Endodermal cell (in vitro differentiated cells): ENCODE results near the gene DRAXIN. TPM values are rescaled to one million over a fixed set of nuclear protein-coding genes. Genes with fewer than 3 reads are reported as not detected.

ENCODE experiments used
- DNase-seq: peaks from one replicate; pipeline ENCODE4 v3.0.0-alpha.2; 2017
- H3K27ac ChIP-seq: 2 replicates; pipeline ENCODE4 v1.5.1; 2013; ENCODE audit warnings: mild to moderate bottlenecking, low read depth, low read length, moderate library complexity
- H3K27me3 ChIP-seq: 2 replicates; pipeline ENCODE4 v1.6.1; 2013; ENCODE audit warnings: mild to moderate bottlenecking, low read length, moderate library complexity; ENCODE audit not compliant: insufficient read depth, control insufficient read depth, poor library complexity, severe bottlenecking
- H3K36me3 ChIP-seq: 2 replicates; pipeline ENCODE4 v1.7.0; 2013; ENCODE audit warnings: mild to moderate bottlenecking, low read length, moderate library complexity; ENCODE audit not compliant: control insufficient read depth, insufficient read depth
- H3K4me1 ChIP-seq: one replicate; pipeline ENCODE4 v1.7.0; 2013; ENCODE audit warnings: low read length; ENCODE audit not compliant: control insufficient read depth, insufficient read depth
- H3K4me3 ChIP-seq: 2 replicates; pipeline ENCODE4 v1.5.1; 2013; ENCODE audit warnings: mild to moderate bottlenecking, low read length, moderate library complexity
- H3K9ac ChIP-seq: 2 replicates; pipeline ENCODE4 v1.6.1; 2013; ENCODE audit warnings: mild to moderate bottlenecking, low read length, moderate library complexity; ENCODE audit not compliant: poor library complexity, severe bottlenecking; ENCODE audit errors: extremely low read depth
- H3K9me3 ChIP-seq: 2 replicates; pipeline ENCODE4 v1.6.1; 2013; ENCODE audit warnings: mild to moderate bottlenecking, low read length, moderate library complexity; ENCODE audit not compliant: control insufficient read depth
- H3K27ac Mint-ChIP-seq: 2 replicates; pipeline ENCODE4 v1.8.0; 2020; ENCODE audit warnings: mixed read lengths
- H3K27me3 Mint-ChIP-seq: 2 replicates; pipeline ENCODE4 v1.8.0; 2021; ENCODE audit warnings: mild to moderate bottlenecking, mixed read lengths; ENCODE audit not compliant: insufficient read depth
- H3K36me3 Mint-ChIP-seq: 2 replicates; pipeline ENCODE4 v1.8.0; 2020; ENCODE audit warnings: low read depth, mixed read lengths
- H3K4me1 Mint-ChIP-seq: 2 replicates; pipeline ENCODE4 v1.8.0; 2020; ENCODE audit warnings: mixed read lengths
- H3K4me3 Mint-ChIP-seq: 2 replicates; pipeline ENCODE4 v1.8.0; 2020; ENCODE audit warnings: mild to moderate bottlenecking, moderate library complexity, mixed read lengths
- H3K9me3 Mint-ChIP-seq: 2 replicates; pipeline ENCODE4 v1.8.0; 2020; ENCODE audit warnings: mild to moderate bottlenecking, mixed read lengths
- CTCF ChIP-seq: fragments of 200-600 bp; sonication (generic); conservative IDR thresholded peaks from 2 replicates; pipeline ENCODE4 v1.5.0; 2021; ENCODE audit warnings: antibody characterized with exemption, mild to moderate bottlenecking
- WGBS, 2 experiments: methylation state at CpG; one replicate each; pipeline versions ENCODE4 v1.1.5 to v1.1.7; 2013; ENCODE audit warnings: missing lambda C conversion rate in 2 of 2, mixed read lengths in 1 of 2; ENCODE audit not compliant: insufficient coverage in 1 of 2, insufficient read length in 1 of 2; 5-methylcytosine and 5-hydroxymethylcytosine counted together
- total RNA-seq, 2 donors: library from RNA; stranded (reverse); fragmentation: NEBNext Ultra II Directional in 1 of 2; extraction: Animal tissue kit (Norgen Biotek cat#: 25700) in 1 of 2; gene quantifications; 2 replicates in 1 of 2; 3 replicates in 1 of 2; pipeline ENCODE4 v1.2.1, GENCODE V29; 2021

The DRAXIN gene
- total RNA-seq, 2 donors from 2014 or later: 5.4 to 6.0 TPM

- 72 to 80% methylated on average over 10 to 16 of the region's 16 CpGs for WGBS, 2 experiments
- H3K4me3 Mint-ChIP-seq: no peak overlapping the region
- H3K27me3 ChIP-seq: no peaks in the 10 kb centered on the region
These were observed 76.6 kb downstream of the DRAXIN start for GRCh38 chr1:11767922-11768704.

DNA sequence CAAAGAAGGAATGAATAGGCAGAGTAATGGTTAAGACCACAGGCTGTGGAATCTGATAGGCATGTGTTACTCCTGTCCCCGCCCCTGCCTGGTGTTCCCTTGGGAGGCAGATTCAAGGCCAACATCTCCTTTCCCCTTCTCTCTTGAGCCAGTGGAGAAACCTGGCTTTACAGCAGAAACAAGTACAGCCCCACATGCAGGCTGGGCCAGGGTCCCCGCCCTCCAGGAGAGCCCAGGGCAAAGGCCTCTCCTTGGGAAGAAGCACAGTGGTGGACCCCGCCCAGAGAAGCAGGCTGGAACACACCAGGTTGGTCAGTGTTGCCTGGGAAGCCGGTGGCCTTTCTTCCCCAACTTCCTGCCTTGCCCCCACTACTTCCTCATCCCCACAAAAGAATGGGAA lies 77.3 kb downstream of the DRAXIN start:
- Histone ChIP-seq H3K9me3 (no peaks in the 10 kb centered on the region), H3K27ac (no peak overlapping the region), H3K36me3 (no peaks in the 10 kb centered on the region), H3K9ac (no peak overlapping the region), H3K4me3 (no peak overlapping the region), H3K4me1 (no peaks in the 10 kb centered on the region), H3K27me3 (no peaks in the 10 kb centered on the region)
- no peaks in the 10 kb centered on the region for H3K4me1 Mint-ChIP-seq
- no peaks in the 10 kb centered on the region for H3K36me3 Mint-ChIP-seq
- no peaks in the 10 kb centered on the region for H3K9me3 Mint-ChIP-seq
- no peak overlapping the region for H3K27ac Mint-ChIP-seq
- no peak for DNase-seq
- no peak for TF ChIP-seq CTCF
- H3K4me3 Mint-ChIP-seq: no peak overlapping the region
- peaks cover 6% of the 10 kb centered on the region for H3K27me3 Mint-ChIP-seq
- WGBS, 2 experiments: 83% methylated on average over 4 of the region's 4 CpGs; no CpG with 5 or more reads in 1 of the 2 experiments

More at GRCh38 chr1:11767922-11768704, 76.6 kb downstream of the DRAXIN start:
- no peaks in the 10 kb centered on the region for H3K36me3 ChIP-seq
- Mint-ChIP-seq H3K27ac (no peak overlapping the region), H3K36me3 (no peaks in the 10 kb centered on the region), H3K9me3 (no peaks in the 10 kb centered on the region), H3K4me1 (no peaks in the 10 kb centered on the region), H3K27me3 (peaks cover 12% of the 10 kb centered on the region)
- no peak for DNase-seq
- no peaks in the 10 kb centered on the region for H3K9me3 ChIP-seq
- H3K27ac ChIP-seq: no peak overlapping the region
- no peak overlapping the region for H3K9ac ChIP-seq
- H3K4me1 ChIP-seq: no peaks in the 10 kb centered on the region
- no peak for TF ChIP-seq CTCF
- H3K4me3 ChIP-seq: no peak overlapping the region

DNA sequence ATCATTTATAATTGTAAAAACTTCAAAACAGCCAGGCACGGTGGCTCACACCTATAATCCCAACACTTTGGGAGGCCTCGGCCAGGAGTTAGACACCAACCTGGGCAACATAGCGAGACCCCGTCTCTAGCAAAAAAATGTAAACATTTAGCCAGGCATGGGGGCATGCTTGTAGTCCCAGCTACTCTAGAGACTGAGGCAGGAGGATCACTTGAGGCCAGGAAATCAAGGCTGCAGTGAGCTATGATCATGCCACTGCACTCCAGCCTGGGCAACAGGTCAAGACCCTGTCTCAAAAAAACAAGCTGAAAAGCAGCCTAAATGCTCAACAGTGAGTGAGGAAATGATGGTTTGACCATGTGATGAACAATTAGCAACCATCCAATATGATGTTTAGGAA lies 77.8 kb downstream of the DRAXIN start:
- Mint-ChIP-seq H3K4me3 (no peak overlapping the region), H3K27ac (no peak overlapping the region), H3K36me3 (no peaks in the 10 kb centered on the region), H3K4me1 (no peaks in the 10 kb centered on the region), H3K27me3 (peaks cover 5% of the 10 kb centered on the region), H3K9me3 (no peaks in the 10 kb centered on the region)
- DNase-seq: no peak
- no peak overlapping the region for H3K27ac ChIP-seq
- no peaks in the 10 kb centered on the region for H3K4me1 ChIP-seq
- 93 to 95% methylated on average over 4 of the region's 4 CpGs for WGBS, 2 experiments
- TF ChIP-seq CTCF: no peak
- H3K9me3 ChIP-seq: no peaks in the 10 kb centered on the region
- H3K4me3 ChIP-seq: no peak overlapping the region
- H3K9ac ChIP-seq: no peak overlapping the region
- no peaks in the 10 kb centered on the region for H3K27me3 ChIP-seq
- no peaks in the 10 kb centered on the region for H3K36me3 ChIP-seq
